Activated naive CD4-positive, alpha-beta T cell treated with anti-CD3 and anti-CD28 coated beads, Interleukin-2, amount 10 ng/mL, durations not matched to agents 5 hours and 36 hours (primary cell): Measurements from ENCODE around the gene EMC6. TPM values are rescaled to one million over a fixed set of nuclear protein-coding genes. Genes with fewer than 3 reads are reported as not detected.

Experiments used
- total RNA-seq, 2 experiments: library from RNA; stranded (reverse); gene quantifications; one replicate each; pipeline ENCODE4 v1.2.3, GENCODE V29; 2021

EMC6 gene
- 10 to 100 TPM; 31.9 to 32.6 TPM for total RNA-seq

GRCh38 chr17:3668279-3669084, at the start of gene EMC6, which contains the start of gene TAX1BP3:
Gene EMC6 (plus strand): TSS chr17:3668812. CDS start chr17:3669147, 335 bp downstream.
Gene TAX1BP3 (minus strand): TSS chr17:3668578. CDS start chr17:3668526, 52 bp downstream.

GRCh38 chr17:3636154-3636907, 32.3 kb upstream of the EMC6 start, which contains the start of the genes CTNS and SHPK:
Gene CTNS (plus strand): TSS chr17:3636760. CDS start chr17:3640207, 3,447 bp downstream.
Gene SHPK (minus strand): TSS chr17:3636250. CDS start chr17:3636219, 31 bp downstream.

GRCh38 chr17:3695723-3696411, 27.3 kb downstream of the EMC6 start, which contains the start of gene P2RX5:
Gene P2RX5 (minus strand): TSS chr17:3696155. CDS start chr17:3696005, 150 bp downstream.

Other genes with a start within 250 kb of the EMC6 start
- not detected for gene OR1E2, start 235.0 kb upstream of the EMC6 start, total RNA-seq
- gene SPATA22, start 197.0 kb upstream of the EMC6 start, total RNA-seq, result not detected
- not detected for gene ASPA, start 192.8 kb upstream of the EMC6 start, total RNA-seq
- under 1 TPM in 1 of 2 experiments, not detected in 1; 0.05 TPM for gene TRPV3, start 111.0 kb upstream of the EMC6 start, total RNA-seq
- gene TRPV1, start 59.4 kb upstream of the EMC6 start, total RNA-seq, result 1 to 10 TPM; 4.0 TPM
- 1 to 10 TPM; 9.0 to 9.6 TPM for gene SHPK, start 32.6 kb upstream of the EMC6 start, total RNA-seq
- gene CTNS, start 32.1 kb upstream of the EMC6 start, total RNA-seq, result 10 to 100 TPM; 20.1 to 21.2 TPM
- gene TAX1BP3, start 234 bp upstream of the EMC6 start, total RNA-seq, result 10 to 100 TPM; 16.6 to 16.7 TPM
- 10 to 100 TPM; 16.9 to 17.5 TPM for gene P2RX5, start 27.3 kb downstream of the EMC6 start, total RNA-seq
- gene HASPIN, start 55.1 kb downstream of the EMC6 start, total RNA-seq, result 10 to 100 TPM; 19.0 to 21.0 TPM
- gene ITGAE, start 132.4 kb downstream of the EMC6 start, total RNA-seq, result 10 to 100 TPM; 15.4 to 17.5 TPM
- gene NCBP3, start 177.4 kb downstream of the EMC6 start, total RNA-seq, result 10 to 100 TPM; 39.4 to 45.9 TPM
- gene CAMKK1, start 224.2 kb downstream of the EMC6 start, total RNA-seq, result 1 to 10 TPM; 4.6 to 4.8 TPM
- under 1 TPM; 0.15 to 0.19 TPM for gene P2RX1, start 247.7 kb downstream of the EMC6 start, total RNA-seq